Natural killer cell (primary cell): Measurements from ENCODE around the gene MPC2. TPM values are rescaled to one million over a fixed set of nuclear protein-coding genes. Genes with fewer than 3 reads are reported as not detected.
"Not testable (repeated sequence)": the region's sequence is repeated elsewhere in the genome, so short reads cannot be mapped to it uniquely, and the experiment has no call there.

Experiments
- ATAC-seq, 3 donors: fragments of 150-1000 bp in 2 of 3; fragments of 200-7000 bp in 1 of 3; cut with Tn5 transposase; 1 replicate in 1 of 3; 2 replicates in 2 of 3; pipeline ENCODE4 v1.10.0; 2021; ENCODE audit warnings: mild to moderate bottlenecking in 2 of 3, moderate library complexity in 2 of 3
- DNase-seq, 2 donors: peaks; one replicate each; pipeline versions ENCODE4 v3.0.0 to v3.0.0-alpha.2; 2013 to 2021; ENCODE audit warnings: mixed read lengths in 1 of 2
- H3K27ac ChIP-seq: one replicate; pipeline ENCODE4 v1.5.1; 2013; ENCODE audit warnings: mild to moderate bottlenecking, low read length
- H3K27me3 ChIP-seq: one replicate; pipeline ENCODE4 v1.6.1; 2013; ENCODE audit warnings: low read length; ENCODE audit not compliant: control insufficient read depth, insufficient read depth
- H3K36me3 ChIP-seq: one replicate; pipeline ENCODE4 v1.6.1; 2013; ENCODE audit warnings: low read length; ENCODE audit not compliant: control insufficient read depth, insufficient read depth
- H3K4me1 ChIP-seq: one replicate; pipeline ENCODE4 v1.6.1; 2013; ENCODE audit warnings: low read length; ENCODE audit not compliant: control insufficient read depth, insufficient read depth
- H3K4me3 ChIP-seq: one replicate; pipeline ENCODE4 v1.5.1; 2013; ENCODE audit warnings: low read length
- H3K9me3 ChIP-seq: one replicate; pipeline ENCODE4 v1.6.1; 2013; ENCODE audit warnings: low read length; ENCODE audit not compliant: control insufficient read depth, insufficient read depth
- H3K27ac Mint-ChIP-seq, 2 donors: one replicate each; pipeline ENCODE4 v1.8.0; 2022; ENCODE audit warnings: mild to moderate bottlenecking in 2 of 2, mixed read lengths in 2 of 2, moderate library complexity in 1 of 2
- H3K27me3 Mint-ChIP-seq, 2 donors: one replicate each; pipeline ENCODE4 v1.8.0; 2022; ENCODE audit warnings: low read depth in 2 of 2, mixed read lengths in 2 of 2
- H3K36me3 Mint-ChIP-seq: one replicate; pipeline ENCODE4 v1.8.0; 2022; ENCODE audit warnings: mixed read lengths
- H3K4me1 Mint-ChIP-seq, 2 donors: one replicate each; pipeline ENCODE4 v1.8.0; 2022; ENCODE audit warnings: mixed read lengths in 2 of 2
- H3K4me3 Mint-ChIP-seq: one replicate; pipeline ENCODE4 v1.8.0; 2022; ENCODE audit warnings: mild to moderate bottlenecking, moderate library complexity, mixed read lengths
- H3K9me3 Mint-ChIP-seq, 2 donors: one replicate each; pipeline ENCODE4 v1.8.0; 2022; ENCODE audit warnings: mixed read lengths in 2 of 2
- CTCF ChIP-seq: fragments of 200-600 bp; IDR thresholded peaks from one replicate; pipeline ENCODE4 v1.8.0; 2022; ENCODE audit warnings: antibody characterized with exemption
- WGBS: methylation state at CpG from one replicate; pipeline ENCODE4 v1.1.7; 2013; ENCODE audit warnings: missing lambda C conversion rate; ENCODE audit not compliant: insufficient coverage; 5-methylcytosine and 5-hydroxymethylcytosine counted together
- intact Hi-C: fragments of 100-400 bp; cut with micrococcal nuclease; formaldehyde crosslinking; loops from one replicate; pipeline ENCODE4 v1.14.2; 2022
- total RNA-seq, 4 donors: library from RNA; stranded (reverse); fragments of 120-200 nt in 1 of 4; gene quantifications; one replicate each; pipeline versions ENCODE4 v1.2.3 to v1.2.4, GENCODE V29; 2013 to 2022

Gene MPC2
- total RNA-seq, 3 donors from 2014 or later (not counting 1 experiment from before 2014, with no cell fraction given) = 33.1 to 47.4 (median 34.9) TPM

- 100% methylated on average over 3 of the region's 3 CpGs for WGBS
- no peaks in the 10 kb centered on the region for H3K36me3 Mint-ChIP-seq
Observed at GRCh38 chr1:167876597-167877175, 60.2 kb downstream of the MPC2 start.

GRCh38 chr1:167871331-167871730 lies 65.5 kb downstream of the MPC2 start:
- no peaks in the 10 kb centered on the region for H3K27me3 ChIP-seq
- Mint-ChIP-seq H3K9me3 (no peaks in the 10 kb centered on the region), H3K27ac (no peak overlapping the region), H3K36me3 (no peaks in the 10 kb centered on the region), H3K4me3 (no peak overlapping the region), H3K27me3 (no peaks in the 10 kb centered on the region), H3K4me1 (no peaks in the 10 kb centered on the region)
- H3K4me3 ChIP-seq = no peak overlapping the region
- no peaks in the 10 kb centered on the region for H3K4me1 ChIP-seq
- DNase-seq (no peak), ATAC-seq (no peak)
- no peak for TF ChIP-seq CTCF
- H3K36me3 ChIP-seq = no peaks in the 10 kb centered on the region
- intact Hi-C loops = no loop called here
- no peak overlapping the region for H3K27ac ChIP-seq
- H3K9me3 ChIP-seq = no peaks in the 10 kb centered on the region

More at GRCh38 chr1:167876597-167877175, 60.2 kb downstream of the MPC2 start:
- ATAC-seq = no peak
- Histone ChIP-seq H3K4me3 (no peak overlapping the region), H3K36me3 (no peaks in the 10 kb centered on the region), H3K27me3 (no peaks in the 10 kb centered on the region), H3K9me3 (no peaks in the 10 kb centered on the region), H3K4me1 (no peaks in the 10 kb centered on the region), H3K27ac (no peak overlapping the region)
- Mint-ChIP-seq H3K4me3 (no peak overlapping the region), H3K27me3 (no peaks in the 10 kb centered on the region), H3K27ac (no peak overlapping the region), H3K4me1 (no peaks in the 10 kb centered on the region), H3K9me3 (no peaks in the 10 kb centered on the region)
- intact Hi-C loops = no loop called here
- no peak for TF ChIP-seq CTCF
- DNase-seq = no peak

GRCh38 chr1:167869157-167870001 lies 67.5 kb downstream of the MPC2 start:
- intact Hi-C loops, DNase-seq, H3K27me3 Mint-ChIP-seq, H3K27ac Mint-ChIP-seq, H3K4me3 ChIP-seq, H3K9me3 Mint-ChIP-seq, ATAC-seq, H3K36me3 ChIP-seq, H3K4me3 Mint-ChIP-seq, H3K4me1 ChIP-seq, H3K27ac ChIP-seq, H3K27me3 ChIP-seq, H3K9me3 ChIP-seq, H3K36me3 Mint-ChIP-seq, H3K4me1 Mint-ChIP-seq: not testable (repeated sequence)
- 85% methylated on average over 15 of the region's 16 CpGs for WGBS

- H3K9me3 Mint-ChIP-seq, H3K4me3 Mint-ChIP-seq, H3K9me3 ChIP-seq, intact Hi-C loops, H3K4me1 ChIP-seq, H3K27ac Mint-ChIP-seq, H3K36me3 ChIP-seq, H3K27me3 Mint-ChIP-seq, ATAC-seq, H3K4me3 ChIP-seq, H3K4me1 Mint-ChIP-seq, H3K27ac ChIP-seq, H3K36me3 Mint-ChIP-seq, H3K27me3 ChIP-seq, DNase-seq: not testable (repeated sequence)
- 87% methylated on average over 3 of the region's 8 CpGs for WGBS
Observed at GRCh38 chr1:167866739-167867414, 70.0 kb downstream of the MPC2 start.

Other genes starting within 250 kb of the MPC2 start
- 1 to 10 TPM; 3.4 to 4.6 (median 4.0) TPM for gene MPZL1, start 215.1 kb downstream of the MPC2 start, total RNA-seq
- gene ADCY10, start 22.9 kb downstream of the MPC2 start, total RNA-seq = under 1 TPM in 2 of 3 donors, not detected in 1; 0.42 to 1.00 TPM
- gene DCAF6, start 389 bp downstream of the MPC2 start, total RNA-seq = 10 to 100 TPM; 21.8 to 31.8 (median 27.8) TPM
- gene GPR161, start 199.9 kb upstream of the MPC2 start, total RNA-seq = not detected
- 10 to 100 TPM; 23.5 to 27.4 (median 25.6) TPM for gene TIPRL, start 241.9 kb upstream of the MPC2 start, total RNA-seq